ENCODE data around the gene ANKRD13D.

ANKRD13D gene

DNA sequence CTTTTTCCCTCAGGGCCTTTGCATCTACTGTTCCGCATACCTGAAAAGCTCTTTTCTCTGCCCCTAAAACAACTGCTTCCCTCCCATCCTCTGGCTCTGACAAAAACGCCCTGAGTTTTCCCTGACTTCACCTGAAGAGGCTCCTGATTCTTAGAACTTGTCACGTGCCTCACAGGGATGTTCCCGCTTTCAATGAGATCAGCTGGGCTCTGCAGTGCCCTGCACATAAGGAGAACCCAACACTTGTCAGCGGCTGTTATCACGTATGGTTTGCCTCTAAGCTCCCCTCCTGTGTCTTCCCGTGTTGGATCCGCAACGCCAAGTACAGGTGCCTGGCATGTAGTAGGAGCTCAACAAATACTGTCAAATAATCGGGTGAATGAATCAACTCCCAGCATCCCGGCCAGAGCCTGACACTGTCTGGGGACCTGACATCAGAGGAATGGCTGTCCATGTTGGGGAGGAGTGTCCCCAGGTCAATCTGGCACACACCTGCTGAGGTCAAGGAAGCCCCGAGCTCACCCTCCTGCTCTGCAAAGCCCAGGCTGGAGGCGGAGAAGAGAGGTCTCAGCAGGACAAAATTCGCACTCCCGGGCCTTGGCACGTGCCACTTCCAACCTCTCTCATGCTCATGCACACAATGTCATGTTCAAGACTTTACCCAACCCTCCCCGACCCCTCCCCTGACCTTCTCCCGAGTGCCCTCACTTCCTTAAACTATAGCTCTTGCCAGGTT lies 27.0 kb upstream of the ANKRD13D start:
- no peak overlapping the region for H3K27ac ChIP-seq
- no peak for TF ChIP-seq CTCF (IDR thresholded peaks at IDR 0.05)
- no peak for TF ChIP-seq ZFX (IDR thresholded peaks at IDR 0.05; ENCODE audit: borderline replicate concordance)

GRCh38 chr11:67262731-67263675 lies 26.1 kb upstream of the ANKRD13D start:
- TF ChIP-seq CTCF (IDR thresholded peaks at IDR 0.05) = peak; percentile 95
- no peak for TF ChIP-seq ZFX (IDR thresholded peaks at IDR 0.05; ENCODE audit: borderline replicate concordance)

GRCh38 chr11:67264260-67264659 lies 24.8 kb upstream of the ANKRD13D start:
- H3K27ac ChIP-seq = no peak overlapping the region

More at GRCh38 chr11:67262731-67263675, 26.1 kb upstream of the ANKRD13D start:
- H3K27ac ChIP-seq = 0 out of 2 replicates have a peak overlapping the region, but pooled peaks have one; percentile 31

DNA sequence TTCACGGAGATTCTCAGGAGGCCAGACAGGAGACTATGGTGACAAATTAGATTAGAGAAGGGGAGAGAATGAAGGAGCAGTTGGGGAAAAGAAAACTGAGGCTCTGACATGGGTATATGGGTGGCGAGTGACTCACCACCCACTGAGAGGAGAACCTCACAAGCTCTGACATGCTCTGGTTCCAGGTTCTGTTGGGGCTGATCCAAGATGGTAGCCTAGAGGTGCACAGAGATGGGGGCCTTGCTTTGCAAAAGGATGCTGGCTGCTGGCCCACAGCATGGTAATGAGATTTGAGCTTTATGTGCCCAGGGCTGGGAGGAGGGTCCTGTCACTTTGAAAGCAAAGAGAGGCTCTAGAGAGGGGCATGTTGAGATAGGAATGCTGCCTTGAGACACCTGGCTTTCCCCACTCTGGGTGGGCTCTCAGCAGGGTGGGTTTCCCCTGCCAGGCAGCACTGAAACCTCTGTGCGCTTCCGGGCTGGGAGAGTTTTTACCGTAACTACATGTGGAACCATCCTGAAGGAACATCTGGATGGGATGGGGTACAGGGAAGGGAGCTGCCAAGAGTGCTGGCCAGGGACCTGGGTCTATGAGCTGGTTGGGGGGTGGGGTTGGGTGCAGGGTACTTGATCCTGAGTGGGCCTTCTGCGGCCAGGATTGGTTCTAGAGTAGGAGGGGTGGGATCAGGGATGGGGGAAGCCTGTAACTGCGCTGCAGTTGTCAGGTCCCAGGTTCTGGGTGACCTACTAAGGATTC lies 24.0 kb upstream of the ANKRD13D start:
- TF ChIP-seq ZFX (IDR thresholded peaks at IDR 0.05; ENCODE audit: borderline replicate concordance) (no peak), CTCF (IDR thresholded peaks at IDR 0.05) (no peak)
- H3K27ac ChIP-seq = no peak overlapping the region

More at GRCh38 chr11:67264260-67264659, 24.8 kb upstream of the ANKRD13D start:
- TF ChIP-seq CTCF (IDR thresholded peaks at IDR 0.05) (no peak), ZFX (IDR thresholded peaks at IDR 0.05; ENCODE audit: borderline replicate concordance) (no peak)

DNA sequence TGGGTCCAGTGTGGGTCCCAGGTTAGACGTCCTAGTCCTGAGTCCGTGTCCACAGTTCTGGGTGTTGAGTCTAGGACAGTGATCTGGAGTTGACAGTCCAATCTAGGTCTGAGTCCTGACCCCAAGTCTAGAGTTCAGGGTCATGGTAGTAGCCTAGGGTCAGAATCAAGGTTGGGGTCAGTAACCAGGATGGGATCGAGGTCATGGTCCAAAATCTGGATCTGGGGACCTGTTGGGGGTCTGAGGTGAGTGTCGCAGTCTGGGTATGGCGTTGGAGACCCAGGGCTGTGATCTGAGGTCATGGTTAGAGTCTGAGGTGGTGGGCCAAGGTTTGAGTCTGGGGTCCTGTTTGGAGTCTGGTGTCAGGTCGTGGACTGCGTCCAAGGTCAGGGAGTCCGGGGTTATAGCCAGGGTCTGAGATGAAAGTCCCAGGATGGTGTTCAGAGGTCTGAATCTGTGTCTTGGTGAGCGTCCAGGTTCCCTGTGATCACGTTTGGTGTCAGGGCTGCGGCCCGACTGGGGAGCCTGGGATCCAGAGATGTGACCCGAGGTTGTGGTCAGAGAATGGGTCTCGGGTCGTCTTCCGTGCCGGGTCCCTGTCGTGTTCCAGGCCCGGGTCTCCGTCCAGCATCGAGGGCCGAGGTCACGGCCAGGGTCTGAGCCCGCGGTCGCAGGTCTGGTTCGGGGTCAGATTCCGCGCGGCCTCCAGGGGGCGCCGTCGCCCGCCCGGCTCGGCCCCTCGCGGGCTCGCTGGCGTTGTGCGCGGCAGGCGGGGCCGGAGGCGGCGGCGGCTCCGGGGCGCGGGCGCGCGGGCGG lies 23.3 kb upstream of the ANKRD13D start:
- no peak for TF ChIP-seq ZFX (IDR thresholded peaks at IDR 0.05; ENCODE audit: borderline replicate concordance)
- peak; percentile 89 for TF ChIP-seq CTCF (IDR thresholded peaks at IDR 0.05)
- H3K27ac ChIP-seq = peak overlapping the region; percentile 93; the same call in 1 of the 2 replicates

GRCh38 chr11:67266449-67267187 lies 22.5 kb upstream of the ANKRD13D start, which contains the start of gene GRK2:
Gene GRK2 (plus strand): TSS chr11:67266473. CDS start chr11:67266700, 227 bp downstream.
- TF ChIP-seq ZFX (IDR thresholded peaks at IDR 0.05; ENCODE audit: borderline replicate concordance) = no peak
- peak within 1 kb of the TSS; percentile 93 for H3K27ac ChIP-seq
